ENCODE results near the gene IFT22. TPM values are rescaled to one million over a fixed set of nuclear protein-coding genes. Genes with fewer than 3 reads are reported as not detected.

IFT22 gene
- total and polyA plus RNA-seq, 2 experiments from 2014 or later = 13.8 to 38.8 TPM

DNA sequence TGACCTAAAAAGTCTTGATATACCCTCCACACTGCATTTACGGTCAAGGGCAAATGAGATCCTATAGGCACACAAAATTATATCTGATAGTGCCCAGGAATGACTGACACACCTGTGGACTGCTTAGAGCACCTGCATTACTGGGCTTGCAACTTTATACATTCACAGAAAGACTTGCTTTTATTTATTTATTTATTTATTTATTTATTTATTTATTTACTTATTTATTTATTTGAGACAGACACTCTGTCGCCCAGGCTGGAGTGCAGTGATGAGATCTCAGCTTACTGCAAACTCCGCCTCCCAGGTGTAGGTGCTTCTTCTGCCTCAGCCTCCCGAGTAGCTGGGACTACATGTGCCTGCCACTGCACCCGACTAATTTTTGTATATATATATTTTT, 6.5 kb upstream of the IFT22 start (continued):
- TF ChIP-seq, protein P1, sequence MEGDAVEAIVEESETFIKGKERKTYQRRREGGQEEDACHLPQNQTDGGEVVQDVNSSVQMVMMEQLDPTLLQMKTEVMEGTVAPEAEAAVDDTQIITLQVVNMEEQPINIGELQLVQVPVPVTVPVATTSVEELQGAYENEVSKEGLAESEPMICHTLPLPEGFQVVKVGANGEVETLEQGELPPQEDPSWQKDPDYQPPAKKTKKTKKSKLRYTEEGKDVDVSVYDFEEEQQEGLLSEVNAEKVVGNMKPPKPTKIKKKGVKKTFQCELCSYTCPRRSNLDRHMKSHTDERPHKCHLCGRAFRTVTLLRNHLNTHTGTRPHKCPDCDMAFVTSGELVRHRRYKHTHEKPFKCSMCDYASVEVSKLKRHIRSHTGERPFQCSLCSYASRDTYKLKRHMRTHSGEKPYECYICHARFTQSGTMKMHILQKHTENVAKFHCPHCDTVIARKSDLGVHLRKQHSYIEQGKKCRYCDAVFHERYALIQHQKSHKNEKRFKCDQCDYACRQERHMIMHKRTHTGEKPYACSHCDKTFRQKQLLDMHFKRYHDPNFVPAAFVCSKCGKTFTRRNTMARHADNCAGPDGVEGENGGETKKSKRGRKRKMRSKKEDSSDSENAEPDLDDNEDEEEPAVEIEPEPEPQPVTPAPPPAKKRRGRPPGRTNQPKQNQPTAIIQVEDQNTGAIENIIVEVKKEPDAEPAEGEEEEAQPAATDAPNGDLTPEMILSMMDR (conservative IDR thresholded peaks at IDR 0.05; ENCODE audit: low read depth in 2 of 2) = no peak
- TF ChIP-seq STAT1 (IDR thresholded peaks at IDR 0.05; ENCODE audit: unreplicated experiment) = no peak
- TF ChIP-seq CREB1 (CRISPR knock-in tag; IDR thresholded peaks at IDR 0.05; ENCODE audit: low read depth) = no peak
- no peak for TF ChIP-seq JUNB (IDR thresholded peaks at IDR 0.05; ENCODE audit: unreplicated experiment)

GRCh38 chr7:101319401-101319800, 2.2 kb downstream of the IFT22 start:
- peaks cover 34% of the 10 kb centered on the region for H3K36me3 Mint-ChIP-seq (ENCODE audit: low read depth)
- no peak overlapping the region for H3K27ac Mint-ChIP-seq
- 0 out of 2 replicates have a peak, but pooled peaks cover 4% of the 10 kb centered on the region for H3K79me2 ChIP-seq (replicated peaks; ENCODE audit: insufficient read depth)
- peaks cover 4% of the 10 kb centered on the region; the same call in 1 of the 2 replicates for H3K4me1 ChIP-seq (ENCODE audit: insufficient read depth)
- H4K20me1 ChIP-seq (replicated peaks; ENCODE audit: insufficient read depth) = peaks cover 3% of the 10 kb centered on the region
- peaks cover 19% of the 10 kb centered on the region for H3K27me3 Mint-ChIP-seq (ENCODE audit: insufficient read depth, low read depth, poor library complexity)
- H3K36me3 ChIP-seq (ENCODE audit: insufficient read depth) = peaks cover 4% of the 10 kb centered on the region
- H3K9me3 Mint-ChIP-seq = no peaks in the 10 kb centered on the region
- ATAC-seq (no peak), DNase-seq (ENCODE audit: low spot score) (no peak)
- no peak overlapping the region for H2AFZ ChIP-seq
- H3K4me3 Mint-ChIP-seq = no peak overlapping the region
- H3K9me2 ChIP-seq (ENCODE audit: insufficient read depth) = no peaks in the 10 kb centered on the region
- H3K27ac ChIP-seq (ENCODE audit: low read depth) = no peak overlapping the region
- peaks cover 16% of the 10 kb centered on the region for H3F3A ChIP-seq (replicated peaks; ENCODE audit: low read depth)
- H3K4me2 ChIP-seq = no peak overlapping the region
- TF ChIP-seq, protein P1 (conservative IDR thresholded peaks at IDR 0.05; ENCODE audit: low read depth in 2 of 2) = no peak
- TF ChIP-seq ZNF114 (CRISPR knock-in tag; IDR thresholded peaks at IDR 0.05) (no peak), EZH2 (IDR thresholded peaks at IDR 0.05; ENCODE audit: low read depth, unreplicated experiment) (no peak), POLR2AphosphoS5 (IDR thresholded peaks at IDR 0.05; ENCODE audit: low read depth) (no peak), ZNF462 (CRISPR knock-in tag; IDR thresholded peaks at IDR 0.05) (no peak), CREB1 (CRISPR knock-in tag; IDR thresholded peaks at IDR 0.05; ENCODE audit: low read depth) (no peak), EZH2phosphoT487 (IDR thresholded peaks at IDR 0.05; ENCODE audit: unreplicated experiment) (no peak)
- peaks cover 12% of the 10 kb centered on the region for H3K4me1 Mint-ChIP-seq
- H3K27me3 ChIP-seq (ENCODE audit: insufficient read depth) = no peaks in the 10 kb centered on the region
- H3K4me3 ChIP-seq = no peak overlapping the region
